ENCODE data around the gene ARMC12. TPM values are rescaled to one million over a fixed set of nuclear protein-coding genes. Genes with fewer than 3 reads are reported as not detected.

ARMC12 gene
- total and polyA plus RNA-seq, 2 experiments from 2014 or later: 0.83 to 3.2 TPM

GRCh38 chr6:35745509-35745908 is 8.7 kb downstream of the ARMC12 start:
- 96% methylated on average over 7 of the region's 7 CpGs for WGBS (ENCODE audit: low lambda C conversion rate, missing lambda C conversion rate)

DNA sequence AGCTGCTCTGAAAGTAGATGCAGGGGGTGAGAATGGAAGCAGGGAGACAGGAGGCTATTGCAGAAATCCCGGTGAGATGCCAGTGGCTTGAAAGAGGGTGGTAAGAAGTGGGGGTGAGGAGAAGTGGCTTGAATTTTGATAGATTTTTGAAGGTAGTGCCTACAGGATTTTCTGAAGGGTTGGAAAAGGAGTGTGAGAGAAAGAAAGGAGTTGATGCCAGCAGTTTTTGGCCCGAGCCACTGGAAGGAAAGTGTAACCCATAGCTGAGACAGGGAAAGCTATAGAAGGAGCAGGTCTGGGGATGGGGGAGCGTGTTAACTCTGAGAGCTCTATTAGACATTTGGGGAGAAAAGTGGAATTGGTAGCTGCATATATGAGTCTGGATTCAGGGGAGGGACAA is 9.7 kb downstream of the ARMC12 start:
- H3K36me3 ChIP-seq (replicated peaks; ENCODE audit: insufficient read depth, low read depth): no peaks in the 10 kb centered on the region
- no peaks in the 10 kb centered on the region for H3K9me3 ChIP-seq (ENCODE audit: low read depth)
- no peak overlapping the region for H2AFZ ChIP-seq
- H3K4me1 ChIP-seq (ENCODE audit: insufficient read depth): no peaks in the 10 kb centered on the region
- 88% methylated on average over 3 of the region's 3 CpGs for WGBS (ENCODE audit: low lambda C conversion rate, missing lambda C conversion rate)
- no peak overlapping the region for H3K4me3 ChIP-seq
- DNase-seq (ENCODE audit: low spot score): no peak
- no peaks in the 10 kb centered on the region for H3K79me2 ChIP-seq
- TF ChIP-seq EZH2phosphoT487 (IDR thresholded peaks at IDR 0.05; ENCODE audit: low read depth, severe bottlenecking, unreplicated experiment): no peak
- TF ChIP-seq EZH2 (IDR thresholded peaks at IDR 0.05; ENCODE audit: borderline replicate concordance): no peak
- TF ChIP-seq, protein P1, sequence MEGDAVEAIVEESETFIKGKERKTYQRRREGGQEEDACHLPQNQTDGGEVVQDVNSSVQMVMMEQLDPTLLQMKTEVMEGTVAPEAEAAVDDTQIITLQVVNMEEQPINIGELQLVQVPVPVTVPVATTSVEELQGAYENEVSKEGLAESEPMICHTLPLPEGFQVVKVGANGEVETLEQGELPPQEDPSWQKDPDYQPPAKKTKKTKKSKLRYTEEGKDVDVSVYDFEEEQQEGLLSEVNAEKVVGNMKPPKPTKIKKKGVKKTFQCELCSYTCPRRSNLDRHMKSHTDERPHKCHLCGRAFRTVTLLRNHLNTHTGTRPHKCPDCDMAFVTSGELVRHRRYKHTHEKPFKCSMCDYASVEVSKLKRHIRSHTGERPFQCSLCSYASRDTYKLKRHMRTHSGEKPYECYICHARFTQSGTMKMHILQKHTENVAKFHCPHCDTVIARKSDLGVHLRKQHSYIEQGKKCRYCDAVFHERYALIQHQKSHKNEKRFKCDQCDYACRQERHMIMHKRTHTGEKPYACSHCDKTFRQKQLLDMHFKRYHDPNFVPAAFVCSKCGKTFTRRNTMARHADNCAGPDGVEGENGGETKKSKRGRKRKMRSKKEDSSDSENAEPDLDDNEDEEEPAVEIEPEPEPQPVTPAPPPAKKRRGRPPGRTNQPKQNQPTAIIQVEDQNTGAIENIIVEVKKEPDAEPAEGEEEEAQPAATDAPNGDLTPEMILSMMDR (IDR thresholded peaks at IDR 0.05; ENCODE audit: poor library complexity): no peak
- H3K4me2 ChIP-seq: no peak overlapping the region
- no peaks in the 10 kb centered on the region for H4K20me1 ChIP-seq (ENCODE audit: insufficient read depth, poor library complexity, severe bottlenecking)
- H3K27ac ChIP-seq: no peak overlapping the region
- H3K27me3 ChIP-seq: no peaks in the 10 kb centered on the region
- no peaks in the 10 kb centered on the region for H3K9me2 ChIP-seq (replicated peaks; ENCODE audit: insufficient read depth)

More at GRCh38 chr6:35745509-35745908, 8.7 kb downstream of the ARMC12 start:
- Histone ChIP-seq H3K79me2 (no peaks in the 10 kb centered on the region), H2AFZ (no peak overlapping the region), H3K27me3 (no peaks in the 10 kb centered on the region), H3K4me2 (no peak overlapping the region), H4K20me1 (ENCODE audit: insufficient read depth, poor library complexity, severe bottlenecking) (no peaks in the 10 kb centered on the region), H3K4me1 (ENCODE audit: insufficient read depth) (no peaks in the 10 kb centered on the region), H3K36me3 (replicated peaks; ENCODE audit: insufficient read depth, low read depth) (no peaks in the 10 kb centered on the region), H3K9me3 (ENCODE audit: low read depth) (no peaks in the 10 kb centered on the region), H3K27ac (no peak overlapping the region), H3K9me2 (replicated peaks; ENCODE audit: insufficient read depth) (no peaks in the 10 kb centered on the region), H3K4me3 (no peak overlapping the region)
- no peak for DNase-seq (ENCODE audit: low spot score)
- TF ChIP-seq, protein P1 (IDR thresholded peaks at IDR 0.05; ENCODE audit: poor library complexity): no peak
- TF ChIP-seq EZH2phosphoT487 (IDR thresholded peaks at IDR 0.05; ENCODE audit: low read depth, severe bottlenecking, unreplicated experiment) (no peak), EZH2 (IDR thresholded peaks at IDR 0.05; ENCODE audit: borderline replicate concordance) (no peak)

DNA sequence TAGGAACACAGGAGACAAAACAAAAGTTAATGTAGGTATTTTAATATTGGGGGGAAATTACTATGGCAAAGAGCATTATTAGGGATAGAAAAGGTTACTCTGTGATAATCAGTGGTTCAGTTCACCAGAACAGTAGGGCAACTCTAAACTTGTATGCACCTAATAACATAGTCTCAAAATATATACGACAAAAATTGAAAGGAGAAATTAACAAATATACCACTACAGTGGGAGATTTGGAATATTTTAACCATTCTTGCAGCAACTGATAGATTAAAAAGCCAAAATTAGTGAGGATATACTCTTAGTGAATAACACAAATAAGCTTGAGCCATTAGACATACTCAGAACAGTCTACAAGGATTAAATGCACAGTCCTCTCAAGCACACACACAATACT is 11.0 kb downstream of the ARMC12 start:
- no peak for DNase-seq (ENCODE audit: low spot score)
- no peak overlapping the region for H3K4me2 ChIP-seq
- no peak for TF ChIP-seq EZH2 (IDR thresholded peaks at IDR 0.05; ENCODE audit: borderline replicate concordance)
- TF ChIP-seq EZH2phosphoT487 (IDR thresholded peaks at IDR 0.05; ENCODE audit: low read depth, severe bottlenecking, unreplicated experiment): no peak
- TF ChIP-seq, protein P1 (IDR thresholded peaks at IDR 0.05; ENCODE audit: poor library complexity): no peak
- H3K4me1 ChIP-seq (ENCODE audit: insufficient read depth): no peaks in the 10 kb centered on the region
- H3K9me2 ChIP-seq (replicated peaks; ENCODE audit: insufficient read depth): no peaks in the 10 kb centered on the region
- no peaks in the 10 kb centered on the region for H4K20me1 ChIP-seq (ENCODE audit: insufficient read depth, poor library complexity, severe bottlenecking)
- H3K79me2 ChIP-seq: no peaks in the 10 kb centered on the region
- H3K27me3 ChIP-seq: no peaks in the 10 kb centered on the region
- H3K27ac ChIP-seq: no peak overlapping the region
- 100% methylated on average over 1 of the region's 1 CpG for WGBS (ENCODE audit: low lambda C conversion rate, missing lambda C conversion rate)
- H3K36me3 ChIP-seq (replicated peaks; ENCODE audit: insufficient read depth, low read depth): no peaks in the 10 kb centered on the region
- H3K9me3 ChIP-seq (ENCODE audit: low read depth): no peaks in the 10 kb centered on the region
- H3K4me3 ChIP-seq: no peak overlapping the region
- H2AFZ ChIP-seq: no peak overlapping the region

DNA sequence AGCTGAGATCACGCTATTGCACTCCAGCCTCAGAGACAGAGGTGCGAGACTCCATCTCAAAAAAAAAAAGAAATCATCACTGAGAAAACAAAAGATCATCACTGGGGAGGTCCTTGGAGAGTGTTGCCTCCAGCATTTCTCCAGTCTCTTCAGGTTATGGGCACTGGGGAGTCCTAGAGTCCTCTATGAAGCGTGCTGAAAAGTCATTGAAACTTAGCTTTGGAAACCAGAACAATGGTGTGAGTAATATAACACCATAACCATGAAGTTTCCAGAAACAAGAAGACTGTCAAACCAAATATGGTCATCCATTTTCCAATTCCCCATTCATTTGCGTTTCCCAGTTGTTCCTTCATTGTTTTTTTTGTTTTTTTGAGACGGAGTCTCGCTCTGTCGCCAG is 13.7 kb downstream of the ARMC12 start:
- Histone ChIP-seq H3K4me3 (no peak overlapping the region), H2AFZ (no peak overlapping the region), H3K27me3 (no peaks in the 10 kb centered on the region), H3K79me2 (no peaks in the 10 kb centered on the region), H3K36me3 (replicated peaks; ENCODE audit: insufficient read depth, low read depth) (no peaks in the 10 kb centered on the region), H3K27ac (no peak overlapping the region), H3K9me3 (ENCODE audit: low read depth) (no peaks in the 10 kb centered on the region), H3K4me2 (no peak overlapping the region), H4K20me1 (ENCODE audit: insufficient read depth, poor library complexity, severe bottlenecking) (no peaks in the 10 kb centered on the region), H3K4me1 (ENCODE audit: insufficient read depth) (no peaks in the 10 kb centered on the region), H3K9me2 (replicated peaks; ENCODE audit: insufficient read depth) (no peaks in the 10 kb centered on the region)
- 97% methylated on average over 7 of the region's 7 CpGs for WGBS (ENCODE audit: low lambda C conversion rate, missing lambda C conversion rate)
- TF ChIP-seq EZH2phosphoT487 (IDR thresholded peaks at IDR 0.05; ENCODE audit: low read depth, severe bottlenecking, unreplicated experiment) (no peak), EZH2 (IDR thresholded peaks at IDR 0.05; ENCODE audit: borderline replicate concordance) (no peak)
- TF ChIP-seq, protein P1 (IDR thresholded peaks at IDR 0.05; ENCODE audit: poor library complexity): no peak
- DNase-seq (ENCODE audit: low spot score): no peak

All from hepatocyte (in vitro differentiated cells).